Effector CD8-positive, alpha-beta T cell (primary cell): ENCODE results near the gene NME3.

Experiments
- DNase-seq: peaks from one replicate; lab custom pipeline; 2025; lab: John Stamatoyannopoulos, UW

Gene NME3

DNA sequence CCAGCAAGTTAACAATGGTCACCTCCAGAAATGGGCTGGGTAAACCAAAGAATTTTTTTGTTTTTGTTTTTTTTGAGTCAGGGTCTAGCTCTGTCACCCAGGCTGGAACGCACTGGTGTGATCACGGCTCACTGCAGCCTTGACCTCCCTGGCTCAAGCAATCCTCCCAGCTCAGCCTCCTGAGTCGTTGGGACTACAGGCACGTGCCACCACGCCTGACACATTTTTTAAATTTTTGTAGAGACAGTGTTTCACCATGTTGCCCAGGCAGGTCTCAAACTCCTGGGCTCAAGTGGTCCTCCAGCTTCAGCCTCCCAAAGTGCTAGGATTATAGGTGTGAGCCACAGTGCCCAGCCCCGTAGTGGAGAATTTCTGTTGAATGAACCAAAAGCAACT lies 9.3 kb upstream of the NME3 start:
- no peak for DNase-seq

DNA sequence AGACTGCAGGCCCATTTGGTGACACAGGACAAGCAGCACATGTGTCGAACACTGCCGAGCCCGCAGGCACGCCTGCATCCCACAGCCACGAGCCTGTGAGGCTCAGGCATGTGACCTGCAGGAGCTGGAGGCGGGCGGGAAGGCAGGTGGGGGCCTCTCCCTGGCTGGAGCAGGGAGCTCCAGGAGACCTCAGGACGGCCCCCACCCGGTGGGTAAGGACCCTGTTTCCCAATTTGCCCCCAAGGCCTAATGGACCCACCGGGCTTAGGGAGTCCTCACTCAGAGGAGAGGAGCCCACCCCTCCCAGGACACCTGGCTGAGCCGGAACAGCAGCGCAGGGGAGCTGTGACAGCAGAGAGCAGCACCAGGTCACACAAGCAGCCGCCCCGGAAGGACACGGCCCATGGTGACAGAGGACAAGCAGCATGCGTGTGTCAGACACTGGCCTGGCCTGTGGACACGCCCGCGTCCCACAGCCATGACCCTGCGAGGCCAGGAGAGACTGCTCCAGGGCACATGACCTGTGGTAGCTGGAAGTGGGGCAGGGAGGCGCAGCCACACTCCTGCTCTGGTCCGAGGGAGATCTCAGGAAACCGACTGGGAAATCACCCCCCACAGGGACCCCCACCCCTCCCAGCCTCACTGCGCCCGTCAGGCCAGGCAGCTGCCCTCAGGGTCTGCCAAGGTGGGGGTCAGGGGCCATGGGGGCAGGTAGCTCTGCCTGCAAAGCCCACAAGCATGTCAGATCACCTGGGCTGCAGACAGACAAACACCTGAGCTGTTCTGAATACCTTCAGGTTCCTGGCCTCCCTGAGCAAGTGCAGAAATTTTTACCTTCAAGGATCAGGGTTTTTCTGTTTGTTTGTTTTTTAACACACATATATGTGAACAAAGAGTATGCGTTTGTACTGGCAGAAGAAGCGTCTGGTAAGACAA lies 8.7 kb upstream of the NME3 start:
- no peak for DNase-seq

DNA sequence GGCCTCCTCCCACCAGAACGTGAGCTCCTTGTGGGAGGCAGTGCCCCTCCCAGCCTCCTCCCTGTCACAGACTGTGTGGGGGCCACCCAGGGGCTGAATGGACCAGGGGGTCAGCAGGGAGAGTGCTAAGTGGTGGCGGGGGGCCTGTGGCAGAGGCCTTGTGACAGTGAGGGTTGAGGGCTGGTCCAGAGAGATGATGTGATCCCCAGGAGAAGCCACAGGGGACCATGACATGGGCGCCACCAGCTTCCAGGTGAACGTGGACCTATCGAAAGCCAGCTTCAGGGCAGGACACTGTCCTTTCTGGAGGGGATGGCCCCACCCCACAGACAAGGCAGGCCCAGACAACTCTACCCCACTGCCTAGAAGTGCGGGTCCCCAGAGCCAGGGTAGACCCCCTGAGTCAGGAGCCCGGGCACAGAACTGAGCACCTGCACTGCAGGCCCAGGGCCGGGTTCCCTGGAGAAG lies 7.9 kb upstream of the NME3 start:
- DNase-seq = no peak

DNA sequence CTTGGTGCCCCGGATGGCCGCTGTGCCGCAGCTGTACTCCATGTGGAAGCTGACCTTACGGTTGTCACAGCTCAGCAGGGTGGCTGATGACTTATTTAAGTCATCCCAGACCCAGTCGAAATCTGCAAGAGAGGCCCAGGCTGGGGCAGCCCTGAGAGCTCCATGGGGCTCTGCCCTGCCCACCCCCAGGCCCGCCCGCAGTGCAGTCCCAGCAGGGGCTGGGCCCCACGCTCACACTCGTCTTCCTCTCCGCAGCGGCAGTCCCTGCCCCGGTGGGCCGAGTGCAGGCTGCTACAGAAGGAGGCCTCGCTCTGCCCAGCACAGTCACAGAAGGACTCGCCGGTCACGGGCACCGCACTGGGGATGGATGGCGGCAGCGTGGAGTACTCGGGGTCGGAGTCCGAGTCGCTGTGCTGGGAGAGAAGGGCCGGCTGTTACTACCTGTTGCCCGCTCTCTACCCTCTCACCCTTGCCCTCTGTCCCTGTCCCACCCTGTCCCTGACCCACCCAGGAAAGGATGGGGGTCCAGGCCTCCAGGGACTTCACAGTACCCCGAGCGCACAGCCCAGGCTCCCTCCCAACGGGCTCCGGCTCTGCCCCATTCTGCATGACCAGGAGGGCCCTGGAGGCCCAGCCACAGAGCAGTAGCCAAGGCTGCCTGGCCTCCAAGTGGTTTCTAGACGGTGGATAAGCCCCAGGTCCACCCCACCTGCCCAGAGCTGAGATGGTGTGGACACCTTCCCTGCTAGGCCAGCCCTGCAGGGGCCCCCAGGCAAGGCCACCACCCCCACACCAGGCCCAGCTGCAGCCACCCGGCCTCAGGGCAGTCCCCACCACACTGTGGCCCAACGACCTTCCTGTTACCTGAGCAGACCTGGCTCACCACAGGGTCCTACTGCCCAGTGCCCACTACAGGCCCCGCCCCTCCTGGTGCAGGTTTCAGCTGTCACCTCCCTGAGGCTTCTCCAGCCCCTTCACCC lies 7.1 kb upstream of the NME3 start:
- no peak for DNase-seq

DNA sequence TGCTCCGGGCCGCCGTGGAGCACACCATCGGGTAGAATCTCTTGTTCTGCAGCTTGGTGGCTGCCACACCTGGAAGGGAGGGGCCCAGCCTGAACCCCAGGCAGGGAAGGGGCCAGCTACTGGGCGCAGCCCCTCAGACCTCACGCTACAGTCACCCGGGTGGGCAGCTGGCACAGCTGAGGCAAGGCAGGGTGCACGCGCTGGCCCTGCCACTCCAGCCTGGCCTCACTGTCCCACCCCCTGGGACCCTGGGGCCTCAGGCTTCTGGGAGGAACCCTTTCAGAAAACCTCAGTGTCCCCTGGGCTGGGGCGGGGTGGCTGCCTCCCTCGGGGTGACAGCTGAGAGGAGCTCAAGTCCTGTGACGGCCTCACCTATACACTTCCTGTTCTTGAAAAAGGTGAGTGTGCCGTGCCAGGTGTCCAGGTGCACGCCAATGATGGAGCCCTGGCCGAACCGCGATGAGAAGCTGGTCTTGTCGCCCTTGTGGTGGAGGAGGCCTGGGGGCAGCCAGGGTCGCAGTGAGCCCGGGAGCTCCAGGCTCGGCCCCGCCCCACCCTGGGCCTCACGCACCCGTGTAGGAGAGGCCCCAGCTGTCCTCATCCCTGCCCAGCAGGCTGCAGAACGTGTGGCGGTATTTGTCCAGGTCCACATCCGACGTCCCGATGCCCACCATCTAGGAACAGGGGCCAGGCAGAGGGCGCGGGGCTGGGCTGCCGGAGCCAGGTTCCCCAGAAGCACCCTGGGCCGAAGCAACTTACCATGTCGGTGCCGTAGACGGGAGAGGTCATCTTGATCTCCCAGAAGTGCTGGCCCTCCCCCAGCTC lies 6.2 kb upstream of the NME3 start:
- no peak for DNase-seq

DNA sequence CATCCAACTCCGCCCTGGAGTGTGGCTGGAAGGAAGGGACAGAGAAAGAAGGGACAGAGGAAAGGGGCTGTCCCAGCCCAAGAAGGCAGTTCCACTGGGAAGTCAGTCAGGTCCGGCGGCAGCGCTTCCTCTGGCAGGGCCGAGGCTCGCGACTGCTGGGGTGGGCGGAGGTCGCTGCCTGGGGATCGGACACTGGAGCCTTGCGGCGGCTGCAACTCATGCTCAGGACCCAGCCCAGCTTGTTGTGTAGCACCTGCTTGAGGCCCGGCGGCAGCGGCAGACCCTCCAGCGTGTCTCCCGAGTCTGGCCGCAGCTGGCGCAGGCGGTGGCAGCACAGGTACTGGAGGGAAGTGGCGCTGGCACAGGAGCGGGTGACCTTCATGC lies 5.6 kb upstream of the NME3 start:
- no peak for DNase-seq

DNA sequence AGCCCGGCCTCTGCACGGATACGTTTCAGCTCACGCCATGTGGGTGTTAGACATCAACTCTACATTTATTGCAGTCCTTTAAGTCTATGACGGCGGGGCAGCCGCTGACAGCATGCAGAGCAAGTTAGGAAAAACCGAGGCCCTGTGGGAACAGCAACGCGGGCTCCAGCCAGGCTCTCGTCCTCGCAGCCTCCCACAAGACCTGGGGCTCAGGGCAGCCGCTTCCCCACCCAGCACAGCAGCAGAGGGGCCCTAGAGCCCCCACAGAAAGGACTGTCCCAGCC lies 5.3 kb upstream of the NME3 start:
- DNase-seq = no peak

DNA sequence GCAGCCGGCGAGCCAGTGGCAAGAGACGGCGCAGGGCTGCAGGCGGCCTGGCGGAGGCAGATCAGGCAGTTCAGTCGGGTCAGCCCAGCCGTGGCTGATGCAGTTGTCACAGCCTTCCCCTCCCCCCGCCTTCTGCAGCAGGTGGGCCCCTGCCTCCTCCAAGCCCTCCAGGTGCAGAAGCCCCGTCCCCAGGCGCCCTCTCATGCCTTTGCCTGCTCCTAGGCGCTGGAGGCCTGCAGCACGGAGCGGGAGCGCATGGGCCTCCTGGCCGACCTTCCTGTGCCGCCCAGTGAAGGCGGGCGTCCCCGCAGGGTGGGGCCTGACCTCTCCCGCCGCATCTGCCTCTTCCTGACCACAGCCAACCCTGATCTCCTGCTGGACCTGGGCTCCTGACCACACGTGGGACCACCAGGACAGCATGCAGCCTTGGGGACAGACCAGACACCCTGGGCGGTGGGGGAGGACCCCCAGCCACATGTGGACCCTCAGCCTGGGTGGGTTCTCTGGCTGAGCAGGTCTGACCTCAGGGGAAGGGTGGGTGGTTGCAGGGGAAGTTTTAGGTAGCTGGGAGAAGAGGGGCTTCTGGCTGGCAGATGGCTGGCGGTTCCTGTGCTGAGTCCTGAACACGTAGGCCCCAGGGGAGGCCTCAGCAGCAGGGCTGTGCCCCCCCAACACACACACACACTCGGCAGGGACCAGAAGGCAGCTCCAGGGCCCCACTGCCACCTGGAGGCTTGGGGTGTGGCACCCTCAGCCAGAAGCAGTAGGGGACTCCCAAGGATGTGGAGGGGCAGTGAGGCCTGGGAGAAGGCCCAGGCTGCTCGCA lies 4.7 kb upstream of the NME3 start:
- no peak for DNase-seq

DNA sequence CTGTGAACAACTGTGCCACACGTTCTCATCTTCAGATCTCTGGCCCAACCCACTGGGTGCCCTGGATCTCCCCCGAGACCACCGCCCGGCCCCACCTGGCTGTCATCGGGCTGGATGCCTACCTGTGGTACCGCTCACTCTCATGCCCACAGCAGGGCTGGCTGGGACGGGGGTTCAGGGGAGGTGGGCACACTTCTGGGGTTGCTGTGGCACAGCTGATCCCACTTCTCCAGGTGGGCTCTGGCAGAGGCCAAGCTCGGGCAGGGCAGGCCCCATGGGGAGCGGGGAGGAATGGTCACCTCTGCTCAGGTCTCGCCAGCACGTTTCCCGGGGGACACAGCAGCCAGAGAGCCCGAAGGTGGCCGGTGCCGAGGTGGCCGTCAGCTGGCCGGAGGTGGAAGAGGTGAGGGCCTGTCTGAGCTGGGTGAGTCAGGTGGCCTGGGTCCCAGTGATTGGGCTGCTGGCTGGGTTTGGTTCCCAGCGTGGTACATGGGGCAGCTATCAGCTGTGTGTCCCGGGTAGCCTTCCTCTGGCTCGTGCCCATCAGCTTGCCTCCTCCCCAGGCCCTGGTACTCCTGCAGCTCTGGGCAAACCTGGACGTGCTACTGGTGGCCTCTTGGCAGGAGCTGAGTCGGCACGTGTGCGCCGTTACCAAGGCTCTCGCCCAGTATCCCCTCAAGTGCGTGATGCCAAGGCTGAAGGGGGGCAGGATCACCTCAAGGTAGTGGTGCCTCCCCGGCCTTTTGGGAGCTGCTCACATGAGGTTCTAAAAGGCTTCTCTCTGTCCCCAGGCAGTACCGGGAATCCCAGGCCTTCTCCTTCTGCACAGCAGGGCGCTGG lies 3.9 kb upstream of the NME3 start:
- no peak for DNase-seq

DNA sequence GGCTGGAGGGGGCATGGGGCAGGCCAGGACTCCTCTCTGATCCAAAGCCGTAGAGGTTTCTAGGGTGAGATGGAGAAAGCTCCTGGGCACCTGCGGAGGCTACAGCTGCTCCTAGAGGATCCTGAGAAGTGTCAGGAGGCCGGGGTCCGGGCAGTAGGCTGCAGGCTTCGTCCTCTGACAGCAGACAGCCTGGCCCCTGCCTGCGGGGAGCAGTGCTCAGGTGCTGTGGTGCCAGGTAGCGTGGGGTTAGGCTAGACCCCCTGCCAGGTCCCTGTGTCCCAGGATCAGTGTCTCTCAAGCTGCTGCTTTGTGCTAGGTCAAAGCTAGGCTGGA lies 3.1 kb upstream of the NME3 start:
- no peak for DNase-seq

DNA sequence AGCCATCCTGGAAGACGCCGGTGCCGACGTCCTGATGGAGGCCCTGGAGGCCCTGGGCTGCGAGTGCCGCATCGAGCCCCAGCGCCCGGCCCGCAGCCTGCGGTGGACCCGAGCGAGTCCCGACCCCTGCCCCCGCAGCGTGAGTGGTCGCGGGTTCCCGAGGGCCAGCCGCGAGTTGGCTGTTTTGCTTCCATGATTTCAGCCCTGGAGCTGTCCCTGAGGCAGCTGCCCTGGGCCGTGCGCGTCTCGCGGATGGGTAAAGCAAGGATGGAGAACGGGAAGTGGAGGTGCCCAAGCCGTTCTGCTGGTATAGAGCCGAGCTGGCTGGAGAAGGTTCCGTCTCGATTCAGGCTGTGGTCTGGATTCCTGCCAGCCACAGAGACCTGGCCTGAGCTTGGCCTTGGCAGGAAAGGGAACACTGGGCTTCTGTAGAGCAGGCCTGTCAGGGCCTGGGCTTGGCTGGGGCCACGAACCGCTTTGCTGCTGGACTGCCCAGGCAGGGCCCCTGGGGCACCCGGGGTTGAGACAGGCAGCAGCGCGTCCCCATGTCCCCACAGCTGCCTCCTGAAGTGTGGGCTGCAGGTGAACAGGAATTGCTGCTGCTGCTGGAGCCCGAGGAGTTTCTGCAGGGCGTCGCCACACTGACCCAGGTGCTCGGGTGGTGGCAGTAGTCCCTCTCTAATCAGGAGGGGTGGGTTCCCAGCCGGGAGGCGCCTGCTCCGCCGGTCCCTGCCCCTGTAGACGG lies 2.5 kb upstream of the NME3 start:
- DNase-seq = no peak

DNA sequence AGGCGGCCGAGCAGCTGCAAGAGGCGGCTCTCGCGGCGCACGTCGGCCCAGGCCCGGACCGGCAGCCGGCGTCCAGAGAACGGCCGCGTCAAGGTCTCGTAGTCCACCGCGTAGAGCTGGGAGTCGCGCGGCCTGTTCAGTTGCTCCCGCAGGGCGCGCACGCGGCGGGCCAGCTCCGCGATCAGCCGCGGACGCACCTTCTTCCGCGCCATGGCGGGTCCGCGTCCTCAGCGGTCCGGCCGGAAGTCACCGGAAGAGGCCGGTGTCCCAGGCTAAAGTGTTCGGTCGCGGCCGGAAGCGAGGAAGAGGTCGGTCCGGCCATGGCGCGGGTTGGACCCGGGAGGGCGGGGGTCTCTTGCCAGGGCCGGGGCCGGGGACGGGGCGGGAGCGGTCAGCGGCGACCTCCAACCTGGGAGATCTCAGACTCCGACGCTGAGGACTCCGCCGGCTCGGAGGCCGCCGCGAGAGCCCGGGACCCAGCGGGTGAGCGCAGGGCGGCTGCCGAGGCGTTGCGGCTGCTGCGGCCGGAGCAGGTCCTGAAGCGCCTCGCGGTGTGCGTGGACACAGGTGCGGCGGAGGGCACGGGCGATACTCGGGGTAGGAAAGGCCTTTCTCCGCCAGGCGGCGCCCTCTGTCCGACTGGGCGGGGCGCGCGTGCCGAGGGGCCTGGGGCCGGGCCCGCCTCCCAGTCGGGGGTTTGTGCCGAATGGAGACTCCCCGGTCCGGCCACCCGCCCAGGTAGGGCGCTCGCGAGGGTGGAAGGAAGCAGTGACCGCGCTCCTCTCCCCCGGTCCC lies 1.8 kb upstream of the NME3 start, which contains the start of gene MRPS34:
Gene MRPS34, minus strand, starts transcription at position 227 of the 795 bp plus-strand sequence. Its CDS starts 15 bp downstream, at position 212.
- DNase-seq = peak; percentile 65

DNA sequence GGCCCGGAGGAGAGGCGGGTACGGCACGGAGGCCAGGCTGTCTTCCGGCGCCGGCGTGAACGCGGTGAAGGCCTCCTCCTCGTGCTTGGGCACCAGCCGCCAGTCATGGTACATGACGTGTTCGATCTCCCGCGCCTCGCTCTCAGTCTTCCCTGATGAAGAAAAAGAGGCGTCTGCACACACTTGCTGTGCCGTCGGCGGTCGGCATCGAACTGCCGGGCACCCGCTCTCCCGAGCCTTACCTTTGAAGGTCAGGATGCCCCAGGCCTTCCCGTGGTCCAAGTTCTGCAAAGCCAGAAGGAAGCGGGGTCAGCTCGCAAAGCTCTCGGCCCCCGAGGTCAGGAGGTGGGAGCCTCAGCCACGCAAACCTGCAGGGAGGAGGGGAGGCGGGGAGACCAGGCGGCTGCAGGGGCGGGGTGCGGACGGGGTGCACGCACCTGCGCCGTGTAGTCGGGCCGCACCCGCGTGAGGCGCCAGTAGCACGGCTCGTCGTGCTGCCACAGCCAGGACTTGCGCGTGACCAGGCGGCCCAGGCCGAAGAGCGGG lies 1.1 kb upstream of the NME3 start, which contains the start of gene EME2:
Gene EME2, plus strand, starts transcription at position 449 of the 546 bp plus-strand sequence. CDS start 418 bp downstream, outside the sequence.
- DNase-seq = peak; percentile 20

DNA sequence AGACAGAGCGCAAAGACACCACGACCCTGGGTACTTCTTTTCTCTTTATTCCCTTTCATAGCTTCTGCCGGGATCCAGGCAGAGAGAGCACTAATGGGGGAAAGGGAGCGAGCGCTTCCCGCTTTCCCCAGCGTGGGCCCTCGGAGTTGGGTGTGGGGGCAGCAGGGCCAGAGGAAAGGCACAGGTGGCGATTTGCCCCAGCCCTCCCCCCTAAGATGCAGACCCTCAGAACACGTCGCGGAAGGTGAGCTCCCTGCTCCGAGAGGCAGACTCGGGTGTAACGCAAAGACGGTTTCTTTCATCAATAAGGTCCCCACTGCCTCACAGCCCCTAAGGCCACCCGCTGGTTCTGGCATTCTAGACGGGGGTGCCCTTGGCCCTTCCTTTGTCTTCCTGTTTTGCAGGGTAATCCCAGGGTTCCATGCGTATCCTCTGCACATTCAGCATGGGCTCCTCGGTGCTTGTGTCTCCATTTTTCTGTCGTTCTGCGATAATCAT lies 570 bp upstream of the NME3 start:
- no peak for DNase-seq

DNA sequence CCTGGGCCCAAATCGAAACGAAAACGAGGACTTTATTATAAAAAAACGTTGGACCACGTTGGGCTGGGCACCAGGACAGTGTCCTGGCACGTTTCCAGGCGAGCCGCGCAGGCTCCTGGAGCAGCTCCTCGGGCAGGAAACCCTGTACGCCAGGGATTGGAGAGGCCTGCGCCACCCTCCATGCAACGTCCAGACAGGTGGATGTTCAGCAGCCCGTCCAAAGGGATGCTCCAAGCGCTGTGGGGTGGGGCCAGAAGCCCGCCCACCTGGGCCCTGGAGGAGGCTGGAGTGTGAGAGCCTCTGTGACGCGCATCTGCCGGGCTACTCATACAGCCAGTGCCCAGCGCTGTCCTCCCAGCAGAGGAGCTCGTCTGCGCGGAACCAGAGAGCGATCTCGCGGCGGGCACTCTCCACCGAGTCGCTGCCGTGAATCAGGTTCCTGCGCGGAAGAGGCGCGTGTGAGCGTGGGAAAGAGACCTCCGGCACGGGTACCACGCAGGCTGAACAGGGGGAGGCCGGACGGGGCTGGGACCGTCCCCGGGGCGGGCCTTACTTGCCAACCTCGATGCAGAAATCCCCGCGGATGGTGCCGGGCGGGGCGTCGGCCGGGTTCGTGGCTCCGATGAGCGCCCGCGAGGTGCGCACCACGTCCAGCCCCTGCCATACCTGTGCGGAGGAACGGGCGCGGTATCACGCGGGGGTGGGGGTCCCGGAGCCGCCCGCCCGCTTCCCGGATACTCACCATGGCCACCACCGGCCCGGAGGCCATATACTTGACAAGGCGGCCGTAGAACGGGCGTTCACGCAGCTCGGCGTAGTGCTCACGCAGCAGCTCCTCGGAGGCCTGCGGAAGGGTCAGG lies 785 bp downstream of the NME3 start:
- peak; percentile 10 for DNase-seq

DNA sequence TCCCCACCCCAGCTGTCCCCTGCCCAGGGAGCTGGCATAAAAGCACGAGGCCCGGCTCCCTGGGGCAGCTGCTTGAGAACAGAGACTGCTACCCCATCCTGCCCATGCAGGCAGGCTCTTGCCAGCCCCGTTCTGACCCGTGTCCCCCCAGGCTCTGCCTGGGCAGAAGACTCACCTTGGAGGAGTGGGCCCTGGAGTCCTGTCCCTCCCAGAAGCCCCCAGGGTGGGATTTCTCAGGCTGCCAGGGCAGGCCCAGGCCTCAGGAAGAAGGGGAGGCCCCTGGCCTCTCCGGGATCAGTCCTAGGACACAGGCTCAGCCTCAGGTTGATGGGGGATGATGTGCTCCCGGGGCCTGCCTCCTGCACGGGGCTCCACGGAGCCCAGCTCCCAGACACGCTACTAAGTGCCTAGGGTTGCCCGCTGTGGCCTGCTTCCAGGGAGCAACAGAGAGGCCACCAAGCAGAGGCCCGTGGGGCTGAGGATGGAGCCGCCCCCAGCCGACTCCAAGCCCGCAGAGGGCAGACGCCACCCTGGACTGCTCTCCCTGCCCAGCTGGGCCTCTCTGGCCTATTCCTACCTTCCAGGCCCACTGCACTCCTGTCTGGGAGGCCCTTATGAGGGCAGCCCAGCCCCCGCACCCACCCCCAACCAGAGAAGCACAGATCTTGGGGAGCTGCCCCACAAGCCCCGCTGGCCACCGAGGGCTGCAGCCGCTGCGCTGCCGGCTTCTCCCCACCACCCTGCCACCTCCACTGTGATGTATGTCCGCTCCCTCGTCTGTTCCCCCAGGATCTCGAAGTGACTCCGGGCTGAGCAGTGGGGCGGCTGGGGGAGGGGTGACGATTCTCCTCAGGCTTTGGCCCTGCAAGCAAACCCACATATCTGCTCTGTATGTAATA lies 1.7 kb downstream of the NME3 start:
- no peak for DNase-seq
